ENCODE measurements around the gene P2RX6. TPM values are rescaled to one million over a fixed set of nuclear protein-coding genes. Genes with fewer than 3 reads are reported as not detected.

Gene P2RX6
- total and polyA plus RNA-seq, 2 donors, result 0.66 to 0.87 TPM

GRCh38 chr22:20992456-20993303 lies 22.3 kb upstream of the P2RX6 start:
- no peaks in the 10 kb centered on the region for H3K27me3 ChIP-seq (ENCODE audit: control insufficient read depth in 2 of 2, insufficient read depth in 1 of 2, low read length in 1 of 2)
- DNase-seq (ENCODE audit: low read depth in 6 of 9, low spot score in 9 of 9), result no peak
- no peaks in the 10 kb centered on the region for H3K9me3 ChIP-seq (ENCODE audit: control insufficient read depth in 2 of 2, insufficient read depth in 1 of 2, low read length in 1 of 2)
- 93% methylated on average over 21 of the region's 21 CpGs for WGBS
- H3K4me3 ChIP-seq (ENCODE audit: low read length in 2 of 2), result no peak overlapping the region
- H3K4me1 ChIP-seq (ENCODE audit: control insufficient read depth in 2 of 2, insufficient read depth in 2 of 2, low read length in 2 of 2), result no peaks in the 10 kb centered on the region
- H3K27ac ChIP-seq (ENCODE audit: low read depth in 1 of 2, low read length in 1 of 2), result no peak overlapping the region
- peaks cover 52 to 81% of the 10 kb centered on the region in 2 donors for H3K36me3 ChIP-seq (ENCODE audit: control insufficient read depth in 2 of 2, insufficient read depth in 2 of 2, low read length in 1 of 2)

GRCh38 chr22:20993304-20994127 lies 21.4 kb upstream of the P2RX6 start:
- H3K27me3 ChIP-seq (ENCODE audit: control insufficient read depth in 2 of 2, insufficient read depth in 1 of 2, low read length in 1 of 2), result no peaks in the 10 kb centered on the region
- no peaks in the 10 kb centered on the region for H3K4me1 ChIP-seq (ENCODE audit: control insufficient read depth in 2 of 2, insufficient read depth in 2 of 2, low read length in 2 of 2)
- H3K9me3 ChIP-seq (ENCODE audit: control insufficient read depth in 2 of 2, insufficient read depth in 1 of 2, low read length in 1 of 2), result no peaks in the 10 kb centered on the region
- no peak overlapping the region for H3K27ac ChIP-seq (ENCODE audit: low read depth in 1 of 2, low read length in 1 of 2)
- 98% methylated on average over 29 of the region's 29 CpGs for WGBS
- no peak overlapping the region for H3K4me3 ChIP-seq (ENCODE audit: low read length in 2 of 2)
- DNase-seq (ENCODE audit: low read depth in 6 of 9, low spot score in 9 of 9), result no peak
- peaks cover 56 to 78% of the 10 kb centered on the region in 2 donors for H3K36me3 ChIP-seq (ENCODE audit: control insufficient read depth in 2 of 2, insufficient read depth in 2 of 2, low read length in 1 of 2)

DNA sequence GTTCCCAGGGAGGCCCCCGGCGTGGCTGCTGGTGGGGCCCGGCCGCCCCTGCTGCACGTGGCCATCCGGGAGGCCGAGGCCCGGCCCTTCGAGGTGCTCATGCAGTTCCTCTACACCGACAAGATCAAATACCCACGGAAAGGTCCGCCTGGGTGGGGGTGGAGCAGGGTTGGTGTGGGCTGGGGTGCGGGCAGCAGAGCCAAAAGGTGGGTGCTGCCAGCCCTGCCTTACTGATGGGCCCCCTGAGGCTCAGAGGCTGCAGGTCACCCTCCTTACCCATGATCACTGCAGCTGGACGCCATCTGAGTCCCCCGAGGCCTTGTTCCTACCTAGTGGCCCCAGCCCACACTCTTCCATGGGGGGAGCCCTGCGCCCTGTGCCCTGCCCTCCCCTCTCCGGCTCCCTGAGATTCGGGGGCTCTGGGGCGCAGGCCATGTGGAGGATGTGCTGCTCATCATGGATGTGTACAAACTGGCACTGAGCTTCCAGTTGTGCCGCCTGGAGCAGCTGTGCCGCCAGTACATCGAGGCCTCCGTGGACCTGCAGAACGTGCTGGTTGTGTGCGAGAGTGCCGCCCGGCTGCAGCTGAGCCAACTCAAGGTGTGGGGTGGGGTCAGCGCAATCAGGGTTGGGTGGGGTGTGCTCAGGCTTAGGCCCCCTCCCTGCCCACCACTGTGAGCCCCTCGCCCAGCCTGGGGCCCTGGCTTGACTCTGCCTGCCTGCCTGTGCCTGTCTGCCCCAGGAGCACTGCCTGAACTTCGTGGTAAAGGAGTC lies 20.6 kb upstream of the P2RX6 start:
- Histone ChIP-seq H3K4me1 (ENCODE audit: control insufficient read depth in 2 of 2, insufficient read depth in 2 of 2, low read length in 2 of 2) (no peaks in the 10 kb centered on the region), H3K36me3 (ENCODE audit: control insufficient read depth in 2 of 2, insufficient read depth in 2 of 2, low read length in 1 of 2) (peaks cover 60 to 81% of the 10 kb centered on the region in 2 donors), H3K4me3 (ENCODE audit: low read length in 2 of 2) (no peak overlapping the region), H3K9me3 (ENCODE audit: control insufficient read depth in 2 of 2, insufficient read depth in 1 of 2, low read length in 1 of 2) (no peaks in the 10 kb centered on the region), H3K27me3 (ENCODE audit: control insufficient read depth in 2 of 2, insufficient read depth in 1 of 2, low read length in 1 of 2) (no peaks in the 10 kb centered on the region), H3K27ac (ENCODE audit: low read depth in 1 of 2, low read length in 1 of 2) (no peak overlapping the region)
- WGBS, result 97% methylated on average over 30 of the region's 30 CpGs
- no peak for DNase-seq (ENCODE audit: low read depth in 6 of 9, low spot score in 9 of 9)

DNA sequence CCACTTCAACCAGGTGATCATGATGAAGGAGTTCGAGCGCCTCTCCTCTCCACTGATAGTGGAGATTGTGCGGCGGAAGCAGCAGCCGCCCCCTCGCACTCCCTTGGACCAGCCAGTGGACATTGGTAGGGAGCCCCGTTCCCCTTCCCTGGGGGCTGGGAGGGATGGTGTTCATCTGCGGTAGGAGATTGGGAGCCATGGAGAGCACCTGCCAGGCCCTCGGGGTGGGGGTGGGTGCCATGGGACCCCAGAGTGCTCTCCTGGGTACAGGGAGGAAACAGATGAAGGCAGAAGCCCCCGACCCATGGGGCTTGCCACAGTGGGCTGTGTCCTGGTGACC lies 20.1 kb upstream of the P2RX6 start:
- Histone ChIP-seq H3K27me3 (ENCODE audit: control insufficient read depth in 2 of 2, insufficient read depth in 1 of 2, low read length in 1 of 2) (no peaks in the 10 kb centered on the region), H3K9me3 (ENCODE audit: control insufficient read depth in 2 of 2, insufficient read depth in 1 of 2, low read length in 1 of 2) (no peaks in the 10 kb centered on the region), H3K4me1 (ENCODE audit: control insufficient read depth in 2 of 2, insufficient read depth in 2 of 2, low read length in 2 of 2) (no peaks in the 10 kb centered on the region), H3K4me3 (ENCODE audit: low read length in 2 of 2) (no peak overlapping the region), H3K27ac (ENCODE audit: low read depth in 1 of 2, low read length in 1 of 2) (no peak overlapping the region), H3K36me3 (ENCODE audit: control insufficient read depth in 2 of 2, insufficient read depth in 2 of 2, low read length in 1 of 2) (peaks cover 66 to 87% of the 10 kb centered on the region in 2 donors)
- 98% methylated on average over 10 of the region's 10 CpGs for WGBS
- no peak for DNase-seq (ENCODE audit: low read depth in 6 of 9, low spot score in 9 of 9)

DNA sequence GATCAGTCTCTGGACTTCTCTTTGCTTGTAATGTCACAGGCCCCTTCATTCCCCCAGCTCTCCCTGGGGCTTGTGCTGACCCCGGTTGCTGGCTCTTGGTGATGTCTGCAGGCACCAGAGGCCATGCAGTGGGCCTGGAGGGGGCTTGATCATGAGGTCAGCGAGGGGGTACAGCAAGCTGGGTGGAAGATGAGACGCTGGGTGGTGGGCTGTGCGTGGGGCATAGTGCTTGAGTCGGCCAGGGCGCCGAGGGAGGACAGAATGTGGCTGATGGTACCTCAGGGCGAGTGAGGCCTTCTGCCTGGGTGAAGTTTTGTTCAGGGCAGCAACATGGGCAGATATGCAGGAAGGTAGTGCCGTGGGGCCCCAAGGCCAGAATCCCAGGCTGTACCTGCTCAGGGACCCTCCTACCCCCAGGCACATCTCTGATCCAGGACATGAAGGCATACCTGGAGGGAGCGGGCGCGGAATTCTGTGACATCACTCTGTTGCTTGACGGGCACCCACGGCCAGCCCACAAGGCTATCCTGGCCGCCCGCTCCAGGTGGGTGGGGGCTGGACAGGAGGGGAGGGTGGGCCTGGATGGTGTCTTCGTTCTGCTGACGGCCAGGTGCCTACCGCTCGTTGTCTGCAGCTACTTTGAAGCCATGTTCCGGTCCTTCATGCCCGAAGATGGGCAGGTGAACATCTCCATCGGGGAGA lies 19.5 kb upstream of the P2RX6 start:
- Histone ChIP-seq H3K27ac (ENCODE audit: low read depth in 1 of 2, low read length in 1 of 2) (no peak overlapping the region), H3K4me3 (ENCODE audit: low read length in 2 of 2) (no peak overlapping the region), H3K27me3 (ENCODE audit: control insufficient read depth in 2 of 2, insufficient read depth in 1 of 2, low read length in 1 of 2) (no peaks in the 10 kb centered on the region), H3K4me1 (ENCODE audit: control insufficient read depth in 2 of 2, insufficient read depth in 2 of 2, low read length in 2 of 2) (peaks cover 2 to 6% of the 10 kb centered on the region in 2 donors), H3K36me3 (ENCODE audit: control insufficient read depth in 2 of 2, insufficient read depth in 2 of 2, low read length in 1 of 2) (peaks cover 72 to 85% of the 10 kb centered on the region in 2 donors), H3K9me3 (ENCODE audit: control insufficient read depth in 2 of 2, insufficient read depth in 1 of 2, low read length in 1 of 2) (no peaks in the 10 kb centered on the region)
- DNase-seq (ENCODE audit: low read depth in 6 of 9, low spot score in 9 of 9), result no peak
- 97% methylated on average over 23 of the region's 23 CpGs for WGBS

GRCh38 chr22:20996031-20996410 lies 18.9 kb upstream of the P2RX6 start:
- Histone ChIP-seq H3K27me3 (ENCODE audit: control insufficient read depth in 2 of 2, insufficient read depth in 1 of 2, low read length in 1 of 2) (no peaks in the 10 kb centered on the region), H3K4me3 (ENCODE audit: low read length in 2 of 2) (no peak overlapping the region), H3K4me1 (ENCODE audit: control insufficient read depth in 2 of 2, insufficient read depth in 2 of 2, low read length in 2 of 2) (peaks cover 7 to 11% of the 10 kb centered on the region in 2 donors), H3K9me3 (ENCODE audit: control insufficient read depth in 2 of 2, insufficient read depth in 1 of 2, low read length in 1 of 2) (no peaks in the 10 kb centered on the region), H3K36me3 (ENCODE audit: control insufficient read depth in 2 of 2, insufficient read depth in 2 of 2, low read length in 1 of 2) (peaks cover 75 to 80% of the 10 kb centered on the region in 2 donors), H3K27ac (ENCODE audit: low read depth in 1 of 2, low read length in 1 of 2) (no peak overlapping the region)
- DNase-seq (ENCODE audit: low read depth in 6 of 9, low spot score in 9 of 9), result no peak
- WGBS, result 98% methylated on average over 10 of the region's 10 CpGs

DNA sequence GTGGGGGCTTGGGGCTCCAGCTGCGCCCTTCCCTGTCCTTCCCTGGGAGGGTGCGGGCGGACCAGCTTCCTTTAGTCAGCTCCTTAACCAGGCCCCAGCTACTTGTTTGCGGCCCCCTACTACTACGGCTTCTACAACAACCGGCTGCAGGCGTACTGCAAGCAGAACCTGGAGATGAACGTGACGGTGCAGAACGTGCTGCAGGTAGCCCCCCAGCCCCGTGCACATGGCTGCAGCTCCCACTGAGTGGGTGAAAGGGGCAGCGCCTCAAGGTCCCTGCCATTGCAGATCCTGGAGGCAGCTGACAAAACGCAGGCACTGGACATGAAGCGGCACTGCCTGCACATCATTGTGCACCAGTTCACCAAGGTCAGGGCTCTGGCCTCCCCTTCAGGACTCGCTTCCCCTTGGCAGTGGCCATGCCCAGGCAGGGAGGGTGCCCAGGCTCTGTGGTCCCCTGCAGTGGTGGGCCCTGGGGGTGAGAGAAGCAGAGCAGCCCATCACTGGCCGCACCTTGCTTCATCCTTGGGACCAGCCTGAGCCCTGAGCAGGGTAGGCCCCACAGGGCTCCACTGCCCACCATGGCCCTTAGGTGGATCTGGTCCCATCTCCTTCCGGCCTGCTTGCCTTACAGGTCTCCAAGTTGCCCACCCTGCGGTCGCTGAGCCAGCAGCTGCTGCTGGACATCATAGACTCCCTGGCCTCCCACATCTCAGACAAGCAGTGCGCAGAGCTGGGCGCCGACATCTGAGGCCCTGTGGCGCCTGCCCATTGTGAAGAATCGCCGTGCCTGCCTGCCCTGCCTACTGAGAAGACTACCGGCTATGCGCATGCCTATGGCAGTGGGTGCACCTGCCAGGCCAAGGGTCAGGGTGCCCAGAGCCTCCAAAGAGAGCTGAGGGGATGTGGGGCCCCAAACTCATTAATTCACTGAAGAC lies 18.1 kb upstream of the P2RX6 start:
- Histone ChIP-seq H3K4me3 (ENCODE audit: low read length in 2 of 2) (no peak overlapping the region), H3K27me3 (ENCODE audit: control insufficient read depth in 2 of 2, insufficient read depth in 1 of 2, low read length in 1 of 2) (no peaks in the 10 kb centered on the region), H3K36me3 (ENCODE audit: control insufficient read depth in 2 of 2, insufficient read depth in 2 of 2, low read length in 1 of 2) (peaks cover 70 to 72% of the 10 kb centered on the region in 2 donors), H3K9me3 (ENCODE audit: control insufficient read depth in 2 of 2, insufficient read depth in 1 of 2, low read length in 1 of 2) (no peaks in the 10 kb centered on the region), H3K4me1 (ENCODE audit: control insufficient read depth in 2 of 2, insufficient read depth in 2 of 2, low read length in 2 of 2) (peaks cover 10 to 17% of the 10 kb centered on the region in 2 donors), H3K27ac (ENCODE audit: low read depth in 1 of 2, low read length in 1 of 2) (no peak overlapping the region)
- no peak for DNase-seq (ENCODE audit: low read depth in 6 of 9, low spot score in 9 of 9)
- WGBS, result 97% methylated on average over 27 of the region's 27 CpGs
